GM18511 (cell line): Measurements from ENCODE around the gene KRTAP17-1.
"Not testable (repeated sequence)": the region's sequence is repeated elsewhere in the genome, so short reads cannot be mapped to it uniquely, and the experiment has no call there.

Experiments used
- ATAC-seq: cut with Tn5 transposase; IDR thresholded peaks from one replicate; pipeline ENCODE4 v1.9.1; 2021; ENCODE audit warnings: mild to moderate bottlenecking, moderate library complexity; ENCODE audit not compliant: unreplicated experiment

The KRTAP17-1 gene

DNA sequence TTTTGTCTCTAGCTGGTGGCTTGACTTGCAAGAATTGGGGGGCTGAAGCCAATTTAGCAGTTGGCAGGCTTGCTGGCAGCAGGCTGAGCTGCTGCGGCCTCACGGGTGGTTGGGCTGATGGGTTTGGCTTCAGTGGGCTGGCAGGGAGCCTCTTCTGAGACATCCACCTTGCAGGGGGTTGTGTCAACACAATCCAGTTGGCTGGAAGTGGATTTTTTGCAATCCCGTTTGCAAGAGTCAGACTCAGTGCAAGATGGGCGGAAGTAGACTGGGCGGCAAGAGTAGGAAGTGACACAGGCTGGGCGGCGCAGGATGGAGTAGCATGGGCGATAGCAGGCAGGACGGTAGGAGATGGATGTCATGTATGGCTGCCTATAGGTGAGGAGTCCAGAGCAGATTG, 7.9 kb downstream of the KRTAP17-1 start:
- no peak for ATAC-seq

- no peak for ATAC-seq
Observed at GRCh38 chr17:41304091-41304490, 11.4 kb downstream of the KRTAP17-1 start.

- ATAC-seq = no peak
Observed at GRCh38 chr17:41302981-41303380, 12.5 kb downstream of the KRTAP17-1 start.

GRCh38 chr17:41301916-41302901, 13.3 kb downstream of the KRTAP17-1 start, which contains the start of gene KRTAP29-1:
Gene KRTAP29-1 (minus strand): TSS chr17:41302851. CDS start chr17:41302851, 0 bp downstream.
- no peak for ATAC-seq

DNA sequence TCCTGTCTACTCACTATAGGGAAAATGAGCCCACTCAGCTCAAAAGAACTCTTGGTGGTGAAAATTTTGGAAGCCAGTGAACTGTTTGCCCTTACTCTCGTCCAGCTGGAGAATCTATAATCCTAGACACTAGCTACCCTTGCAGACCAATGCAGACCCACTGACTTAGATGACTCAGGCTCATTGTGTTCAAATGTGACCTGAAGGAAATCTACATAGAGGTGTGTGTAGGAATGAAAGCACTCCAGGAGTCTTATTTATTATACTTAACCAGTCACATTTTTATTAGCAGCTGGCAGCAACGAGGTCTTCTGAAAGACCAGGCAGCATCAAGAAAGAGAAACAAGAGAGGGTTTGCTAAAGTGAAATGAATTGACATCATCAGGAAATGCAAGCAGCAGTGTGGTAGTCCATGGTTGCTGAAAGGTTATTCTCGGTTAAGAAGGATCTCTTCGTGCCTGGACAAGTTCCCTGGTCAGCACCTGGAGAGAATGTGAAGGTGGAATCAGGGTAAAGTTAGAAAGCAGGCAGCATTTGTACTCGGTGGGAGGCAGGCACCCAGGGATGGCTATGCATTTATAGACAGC, 14.2 kb downstream of the KRTAP17-1 start:
- ATAC-seq = no peak

DNA sequence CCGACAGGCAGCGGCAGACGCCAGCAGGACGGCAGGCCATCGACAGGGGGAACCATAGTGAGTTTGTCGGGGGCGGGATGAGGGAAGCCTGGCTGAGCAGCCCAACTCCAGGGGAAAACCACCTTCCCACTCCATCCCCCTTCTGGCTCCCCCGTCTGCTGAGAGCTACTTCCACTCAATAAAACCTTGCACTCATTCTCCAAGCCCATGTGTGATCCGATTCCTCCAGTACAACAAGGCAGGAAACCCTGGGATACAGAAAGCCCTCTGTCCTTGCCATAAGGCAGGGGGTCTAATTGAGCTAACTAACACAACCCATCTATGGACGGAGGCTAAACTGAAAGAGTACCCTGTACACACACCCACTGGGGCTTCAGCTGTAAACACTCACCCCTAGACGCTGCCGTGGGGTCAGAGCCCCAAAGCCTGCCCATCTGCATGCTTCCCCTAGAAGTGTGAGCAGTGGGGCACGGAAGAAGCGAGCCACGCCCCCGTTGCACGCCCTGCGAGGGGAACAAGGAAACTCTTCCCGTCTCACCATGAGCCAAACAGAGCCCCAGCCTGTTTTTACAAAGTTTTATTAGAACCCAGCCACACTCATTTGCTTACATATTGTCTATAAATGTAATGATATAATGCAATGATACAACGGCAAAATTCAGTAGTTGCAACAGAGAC, 16.9 kb downstream of the KRTAP17-1 start:
- no peak for ATAC-seq

GRCh38 chr17:41296846-41297245, 18.7 kb downstream of the KRTAP17-1 start:
- no peak for ATAC-seq

GRCh38 chr17:41294016-41294415, 21.5 kb downstream of the KRTAP17-1 start:
- no peak for ATAC-seq

GRCh38 chr17:41287050-41287449, 28.5 kb downstream of the KRTAP17-1 start:
- no peak for ATAC-seq

- no peak for ATAC-seq
Observed at GRCh38 chr17:41284546-41284945, 31.0 kb downstream of the KRTAP17-1 start.

- no peak for ATAC-seq
Observed at GRCh38 chr17:41284043-41284442, 31.5 kb downstream of the KRTAP17-1 start.

DNA sequence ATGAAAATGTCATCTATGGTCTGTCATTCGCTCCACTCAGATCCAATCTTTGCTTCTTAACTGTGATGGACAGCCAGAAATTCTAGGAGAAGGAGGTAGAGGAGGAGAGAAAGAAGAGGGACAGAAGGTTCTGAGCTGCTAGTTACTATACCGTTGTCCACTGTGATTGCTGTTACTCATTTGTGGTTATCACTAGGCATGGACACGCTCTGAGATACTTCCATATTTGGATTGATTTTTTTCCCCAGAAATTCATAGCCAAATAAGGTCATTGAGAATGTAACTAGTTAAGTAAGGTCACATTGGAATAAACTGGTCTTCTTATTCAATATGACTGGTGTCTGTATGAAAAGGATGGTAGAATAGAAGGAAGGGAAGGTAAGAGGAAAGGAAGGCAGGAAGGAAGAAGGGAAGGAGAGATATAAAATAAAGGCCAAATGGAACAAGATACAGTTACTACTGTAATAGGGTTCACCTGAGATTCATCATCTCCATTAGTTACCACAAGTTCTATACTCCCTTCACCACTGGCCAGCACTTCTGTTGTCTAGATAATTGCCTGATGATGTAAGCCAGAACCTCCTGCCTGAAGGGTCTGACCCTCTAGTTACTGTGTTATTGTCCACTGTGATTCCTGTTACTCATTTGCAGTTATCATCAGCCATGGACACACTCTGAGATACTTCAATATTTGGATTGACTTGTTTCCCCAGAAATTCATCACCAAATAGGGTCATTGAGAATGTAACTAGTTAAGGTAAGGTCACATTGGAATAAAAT, 37.1 kb downstream of the KRTAP17-1 start:
- ATAC-seq = no peak

- ATAC-seq = not testable (repeated sequence)
Observed at GRCh38 chr17:41275648-41276190, 39.8 kb downstream of the KRTAP17-1 start, which contains the start of gene KRTAP9-7. Gene KRTAP9-7 (plus strand): TSS chr17:41275698. CDS start chr17:41275698, 0 bp downstream.

DNA sequence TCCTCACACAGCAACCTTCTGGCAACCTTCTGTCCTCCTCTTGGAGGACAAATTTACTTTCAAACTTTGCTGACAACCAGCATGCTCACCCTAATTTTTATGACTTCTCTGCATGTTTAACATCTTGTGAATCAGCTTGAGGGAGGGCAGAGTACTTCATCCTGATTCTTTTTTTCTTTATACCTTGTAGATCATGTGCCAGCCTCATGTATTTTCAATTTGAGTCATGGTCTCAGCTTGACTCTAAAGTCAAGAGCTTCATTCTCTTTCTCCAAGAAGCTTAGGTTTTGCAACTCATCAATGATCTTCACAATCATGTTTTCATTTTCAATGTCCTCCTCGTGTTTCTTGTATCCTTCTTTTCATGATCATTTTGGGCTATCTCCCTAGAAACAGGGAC, 43.7 kb downstream of the KRTAP17-1 start:
- ATAC-seq = no peak

- not testable (repeated sequence) for ATAC-seq
Observed at GRCh38 chr17:41271323-41271722, 44.2 kb downstream of the KRTAP17-1 start.

- ATAC-seq = no peak
Observed at GRCh38 chr17:41267711-41268110, 47.8 kb downstream of the KRTAP17-1 start.

- ATAC-seq = no peak
Observed at GRCh38 chr17:41265078-41265477, 50.4 kb downstream of the KRTAP17-1 start, which contains the start of gene KRTAP9-6. Gene KRTAP9-6 (plus strand): TSS chr17:41265378. CDS start chr17:41265378, 0 bp downstream.
